HEK293 (cell line): Measurements from ENCODE around the gene SLC10A7.

Experiments
- MEIS1 ChIP-seq: sonication (generic); formaldehyde crosslinking; IDR thresholded peaks from 2 replicates; pipeline ENCODE4 v1.8.1; 2022; ENCODE audit warnings: missing genetic modification reagents, mild to moderate bottlenecking, borderline replicate concordance
- PRDM1 ChIP-seq: fragments of 450-650 bp; formaldehyde crosslinking; IDR thresholded peaks from 2 replicates; pipeline ENCODE4; 2016; ENCODE audit warnings: missing biosample characterization, missing genetic modification characterization
- REST ChIP-seq: fragments of 450-650 bp; formaldehyde crosslinking; IDR thresholded peaks from 2 replicates; pipeline ENCODE4 v1.5.1; 2016; ENCODE audit warnings: missing biosample characterization, missing genetic modification characterization
- ZBTB21 ChIP-seq: fragments of 450-650 bp; formaldehyde crosslinking; IDR thresholded peaks from 2 replicates; pipeline ENCODE4 v1.5.1; 2017; ENCODE audit warnings: missing biosample characterization, missing genetic modification characterization
- ZBTB8A ChIP-seq: fragments of 450-650 bp; formaldehyde crosslinking; IDR thresholded peaks from 2 replicates; pipeline ENCODE4 v1.5.1; 2016; ENCODE audit warnings: missing biosample characterization, missing genetic modification characterization
- ZIC2 ChIP-seq: fragments of 450-650 bp; formaldehyde crosslinking; IDR thresholded peaks from 2 replicates; pipeline ENCODE4 v1.5.1; 2016; ENCODE audit warnings: missing biosample characterization, missing genetic modification characterization
- ZNF501 ChIP-seq: fragments of 450-650 bp; formaldehyde crosslinking; IDR thresholded peaks from 2 replicates; pipeline ENCODE4 v1.5.1; 2016; ENCODE audit warnings: missing biosample characterization, missing genetic modification characterization
- ZNF510 ChIP-seq: fragments of 450-650 bp; formaldehyde crosslinking; IDR thresholded peaks from 2 replicates; pipeline ENCODE4 v1.5.1; 2018; ENCODE audit warnings: mild to moderate bottlenecking, missing genetic modification characterization, missing biosample characterization; ENCODE audit not compliant: insufficient replicate concordance
- ZNF837 ChIP-seq: fragments of 450-650 bp; formaldehyde crosslinking; IDR thresholded peaks from 2 replicates; pipeline ENCODE4 v1.5.1; 2016; ENCODE audit warnings: missing biosample characterization, missing genetic modification characterization
- TF ChIP-seq, protein P1 (sequence below): fragments of 450-650 bp; formaldehyde crosslinking; IDR thresholded peaks from 2 replicates; pipeline ENCODE4 v1.5.1; 2016; ENCODE audit warnings: missing biosample characterization, missing genetic modification characterization

GRCh38 chr4:146417822-146418221 lies 103.9 kb downstream of the SLC10A7 start:
- TF ChIP-seq REST (tag by site-specific recombination) (no peak), ZNF501 (tag by site-specific recombination) (no peak), ZBTB8A (tag by site-specific recombination) (no peak), ZBTB21 (tag by site-specific recombination) (no peak), ZNF837 (tag by site-specific recombination) (no peak), ZNF510 (tag by site-specific recombination) (no peak), ZIC2 (tag by site-specific recombination) (no peak), PRDM1 (tag by site-specific recombination) (no peak), MEIS1 (CRISPR knock-in tag) (no peak)
- TF ChIP-seq, protein P1, sequence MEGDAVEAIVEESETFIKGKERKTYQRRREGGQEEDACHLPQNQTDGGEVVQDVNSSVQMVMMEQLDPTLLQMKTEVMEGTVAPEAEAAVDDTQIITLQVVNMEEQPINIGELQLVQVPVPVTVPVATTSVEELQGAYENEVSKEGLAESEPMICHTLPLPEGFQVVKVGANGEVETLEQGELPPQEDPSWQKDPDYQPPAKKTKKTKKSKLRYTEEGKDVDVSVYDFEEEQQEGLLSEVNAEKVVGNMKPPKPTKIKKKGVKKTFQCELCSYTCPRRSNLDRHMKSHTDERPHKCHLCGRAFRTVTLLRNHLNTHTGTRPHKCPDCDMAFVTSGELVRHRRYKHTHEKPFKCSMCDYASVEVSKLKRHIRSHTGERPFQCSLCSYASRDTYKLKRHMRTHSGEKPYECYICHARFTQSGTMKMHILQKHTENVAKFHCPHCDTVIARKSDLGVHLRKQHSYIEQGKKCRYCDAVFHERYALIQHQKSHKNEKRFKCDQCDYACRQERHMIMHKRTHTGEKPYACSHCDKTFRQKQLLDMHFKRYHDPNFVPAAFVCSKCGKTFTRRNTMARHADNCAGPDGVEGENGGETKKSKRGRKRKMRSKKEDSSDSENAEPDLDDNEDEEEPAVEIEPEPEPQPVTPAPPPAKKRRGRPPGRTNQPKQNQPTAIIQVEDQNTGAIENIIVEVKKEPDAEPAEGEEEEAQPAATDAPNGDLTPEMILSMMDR (tag by site-specific recombination): no peak
